Gastroesophageal sphincter (tissue), 3 donors: ENCODE measurements around the gene CACNG4.

Experiments used
- EP300 ChIP-seq: sonication (generic); formaldehyde crosslinking; IDR thresholded peaks from one replicate; pipeline ENCODE4 v1.6.1; 2017; ENCODE audit warnings: antibody characterized with exemption, mild to moderate bottlenecking
- POLR2A ChIP-seq, 2 donors: fragments of 450-650 bp; IDR thresholded peaks; one replicate each; pipeline ENCODE4 v1.6.1; 2017; ENCODE audit warnings: antibody characterized with exemption in 2 of 2, mild to moderate bottlenecking in 2 of 2, moderate library complexity in 1 of 2
- POLR2AphosphoS5 ChIP-seq: sonication (generic); formaldehyde crosslinking; IDR thresholded peaks from one replicate; pipeline ENCODE4 v1.6.1; 2017; ENCODE audit warnings: antibody characterized with exemption
- TF ChIP-seq, protein P1 (sequence below), 4 experiments: fragments of 200-600 bp in 2 of 4; fragments of 450-650 bp in 2 of 4; sonication (generic) in 1 of 4; IDR thresholded peaks; one replicate each; pipeline ENCODE4 v1.5.1; 2017 to 2019; ENCODE audit warnings: antibody characterized with exemption in 4 of 4, mild to moderate bottlenecking in 2 of 4, moderate library complexity in 2 of 4

DNA sequence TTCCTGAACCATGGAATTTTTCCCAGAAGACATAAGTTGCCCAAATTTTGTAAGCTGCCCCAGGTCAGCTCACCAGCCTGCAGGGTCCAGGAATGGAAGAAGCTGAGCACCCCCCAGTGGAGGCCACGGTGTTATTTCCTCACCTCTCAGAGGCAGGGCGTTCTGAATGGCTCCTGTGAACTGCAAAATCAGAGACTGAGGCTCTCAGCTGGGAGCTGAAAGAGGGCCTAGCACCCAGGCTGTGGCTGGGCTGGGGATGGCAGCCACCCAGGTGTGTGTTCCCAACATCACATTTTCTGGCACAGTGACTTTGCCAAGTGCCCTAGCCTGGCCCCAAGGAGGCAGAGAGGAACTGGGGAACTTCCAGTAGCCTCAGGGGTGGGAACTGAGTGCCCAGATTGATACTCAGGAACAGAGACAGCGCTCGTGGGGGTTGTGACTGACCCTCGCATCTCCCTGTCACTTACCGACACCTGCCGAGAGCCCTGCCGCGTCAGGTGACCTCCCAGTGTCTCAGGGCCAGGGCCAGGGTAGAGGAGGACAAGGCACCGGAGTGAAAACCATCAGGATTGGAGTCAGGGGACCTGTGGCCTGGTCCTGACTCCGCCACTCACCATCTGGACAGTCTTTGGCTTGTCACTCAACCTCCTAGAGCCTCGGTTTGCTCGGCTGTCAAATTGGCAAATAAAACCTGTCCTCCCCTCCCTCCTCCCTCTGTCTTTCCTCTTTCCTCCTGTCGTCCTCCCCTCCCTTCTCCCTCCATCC lies 11.3 kb downstream of the CACNG4 start:
- no peak for TF ChIP-seq EP300
- TF ChIP-seq, protein P1, sequence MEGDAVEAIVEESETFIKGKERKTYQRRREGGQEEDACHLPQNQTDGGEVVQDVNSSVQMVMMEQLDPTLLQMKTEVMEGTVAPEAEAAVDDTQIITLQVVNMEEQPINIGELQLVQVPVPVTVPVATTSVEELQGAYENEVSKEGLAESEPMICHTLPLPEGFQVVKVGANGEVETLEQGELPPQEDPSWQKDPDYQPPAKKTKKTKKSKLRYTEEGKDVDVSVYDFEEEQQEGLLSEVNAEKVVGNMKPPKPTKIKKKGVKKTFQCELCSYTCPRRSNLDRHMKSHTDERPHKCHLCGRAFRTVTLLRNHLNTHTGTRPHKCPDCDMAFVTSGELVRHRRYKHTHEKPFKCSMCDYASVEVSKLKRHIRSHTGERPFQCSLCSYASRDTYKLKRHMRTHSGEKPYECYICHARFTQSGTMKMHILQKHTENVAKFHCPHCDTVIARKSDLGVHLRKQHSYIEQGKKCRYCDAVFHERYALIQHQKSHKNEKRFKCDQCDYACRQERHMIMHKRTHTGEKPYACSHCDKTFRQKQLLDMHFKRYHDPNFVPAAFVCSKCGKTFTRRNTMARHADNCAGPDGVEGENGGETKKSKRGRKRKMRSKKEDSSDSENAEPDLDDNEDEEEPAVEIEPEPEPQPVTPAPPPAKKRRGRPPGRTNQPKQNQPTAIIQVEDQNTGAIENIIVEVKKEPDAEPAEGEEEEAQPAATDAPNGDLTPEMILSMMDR (IDR thresholded peaks at IDR 0.05): peak in 1 of 4 experiments; percentile 38
- no peak for TF ChIP-seq POLR2AphosphoS5
- no peak for TF ChIP-seq POLR2A (IDR thresholded peaks at IDR 0.05)
